HG03520 (cell line): ENCODE results near the gene CCR4.
"Not testable (repeated sequence)": the region's sequence is repeated elsewhere in the genome, so short reads cannot be mapped to it uniquely, and the experiment has no call there.

Experiments
- ATAC-seq: cut with Tn5 transposase; IDR thresholded peaks from one replicate; pipeline ENCODE4 v1.9.1; 2021; ENCODE audit warnings: mild to moderate bottlenecking, moderate library complexity; ENCODE audit not compliant: unreplicated experiment

The CCR4 gene

GRCh38 chr3:32950516-32950915 is 928 bp upstream of the CCR4 start:
- no peak for ATAC-seq

GRCh38 chr3:32952369-32953077 is 1.1 kb downstream of the CCR4 start:
- no peak for ATAC-seq

- ATAC-seq = no peak
These were observed 3.1 kb downstream of the CCR4 start for GRCh38 chr3:32954506-32954905.

- no peak for ATAC-seq
These were observed 5.5 kb downstream of the CCR4 start for GRCh38 chr3:32956750-32957570.

- ATAC-seq = no peak
These were observed 7.1 kb downstream of the CCR4 start for GRCh38 chr3:32958509-32958908.

- ATAC-seq = no peak
These were observed 7.9 kb downstream of the CCR4 start for GRCh38 chr3:32959371-32959770.

- ATAC-seq = peak; percentile 73
These were observed 9.1 kb downstream of the CCR4 start for GRCh38 chr3:32960404-32961170.

GRCh38 chr3:32961189-32961715 is 9.8 kb downstream of the CCR4 start:
- no peak for ATAC-seq

GRCh38 chr3:32963871-32964270 is 12.4 kb downstream of the CCR4 start:
- ATAC-seq = no peak

GRCh38 chr3:32964781-32965180 is 13.3 kb downstream of the CCR4 start:
- ATAC-seq = not testable (repeated sequence)

- ATAC-seq = not testable (repeated sequence)
These were observed 14.3 kb downstream of the CCR4 start for GRCh38 chr3:32965617-32966213.

GRCh38 chr3:32966627-32967026 is 15.2 kb downstream of the CCR4 start:
- ATAC-seq = not testable (repeated sequence)

- no peak for ATAC-seq
These were observed 16.9 kb downstream of the CCR4 start for GRCh38 chr3:32968166-32968919.

- ATAC-seq = no peak
These were observed 17.5 kb downstream of the CCR4 start for GRCh38 chr3:32968920-32969389.

- no peak for ATAC-seq
These were observed 18.2 kb downstream of the CCR4 start for GRCh38 chr3:32969656-32970055.

- not testable (repeated sequence) for ATAC-seq
These were observed 19.8 kb downstream of the CCR4 start for GRCh38 chr3:32971291-32971690.

- ATAC-seq = no peak
These were observed 21.2 kb downstream of the CCR4 start for GRCh38 chr3:32972482-32973146.

GRCh38 chr3:32973982-32974381 is 22.5 kb downstream of the CCR4 start:
- ATAC-seq = peak; percentile 91

- ATAC-seq = no peak
These were observed 24.6 kb downstream of the CCR4 start for GRCh38 chr3:32975891-32976595.
